Activated T-helper 9 cell treated with anti-CD3 and anti-CD28 coated beads, Interleukin-2, amount 50 U/mL, for 16 hours (primary cell): Measurements from ENCODE around the gene IKZF5.
A peak's percentile ranks its signal among the peaks of the same experiment; 100 is the strongest.

ENCODE experiments used
- DNase-seq: peaks from one replicate; pipeline ENCODE4 v3.0.0-alpha.2; 2020; ENCODE audit warnings: low read depth

The IKZF5 gene

GRCh38 chr10:123014772-123015171, 6.2 kb upstream of the IKZF5 start:
- DNase-seq = no peak

- no peak for DNase-seq
Measured at GRCh38 chr10:123013456-123014419, 5.1 kb upstream of the IKZF5 start.

- DNase-seq = no peak
Measured at GRCh38 chr10:123011987-123012386, 3.4 kb upstream of the IKZF5 start.

GRCh38 chr10:123009105-123009820, 668 bp upstream of the IKZF5 start:
- DNase-seq = peak; percentile 3

GRCh38 chr10:123007558-123008354, 839 bp downstream of the IKZF5 start:
- DNase-seq = no peak

GRCh38 chr10:123004298-123004697, 4.3 kb downstream of the IKZF5 start:
- DNase-seq = no peak

GRCh38 chr10:123001370-123001769, 7.2 kb downstream of the IKZF5 start:
- no peak for DNase-seq

- no peak for DNase-seq
Measured at GRCh38 chr10:123000155-123000554, 8.4 kb downstream of the IKZF5 start.

- no peak for DNase-seq
Measured at GRCh38 chr10:122999347-122999746, 9.2 kb downstream of the IKZF5 start.

GRCh38 chr10:122998934-122999333, 9.7 kb downstream of the IKZF5 start:
- DNase-seq = no peak

GRCh38 chr10:122998360-122998917, 10.2 kb downstream of the IKZF5 start:
- DNase-seq = no peak

GRCh38 chr10:122997864-122998263, 10.7 kb downstream of the IKZF5 start:
- DNase-seq = no peak

GRCh38 chr10:122995936-122996335, 12.7 kb downstream of the IKZF5 start:
- no peak for DNase-seq

- no peak for DNase-seq
Measured at GRCh38 chr10:122993797-122994336, 14.7 kb downstream of the IKZF5 start.

- DNase-seq = no peak
Measured at GRCh38 chr10:122992031-122992585, 16.5 kb downstream of the IKZF5 start.

- DNase-seq = no peak
Measured at GRCh38 chr10:122990278-122990677, 18.3 kb downstream of the IKZF5 start.

- DNase-seq = no peak
Measured at GRCh38 chr10:122988501-122988900, 20.1 kb downstream of the IKZF5 start.

- DNase-seq = no peak
Measured at GRCh38 chr10:122986335-122986734, 22.3 kb downstream of the IKZF5 start.

GRCh38 chr10:122984708-122985107, 23.9 kb downstream of the IKZF5 start:
- no peak for DNase-seq

- DNase-seq = no peak
Measured at GRCh38 chr10:122983898-122984297, 24.7 kb downstream of the IKZF5 start.

- no peak for DNase-seq
Measured at GRCh38 chr10:122981066-122981464, 27.5 kb downstream of the IKZF5 start.
